GM19455 (cell line): ENCODE results near the gene CBR1.
"Not testable (repeated sequence)": the region's sequence is repeated elsewhere in the genome, so short reads cannot be mapped to it uniquely, and the experiment has no call there.

Experiments used
- ATAC-seq: cut with Tn5 transposase; IDR thresholded peaks from one replicate; pipeline ENCODE4 v1.9.1; 2021; ENCODE audit not compliant: unreplicated experiment

The CBR1 gene

GRCh38 chr21:36079010-36079649 is 9.3 kb downstream of the CBR1 start:
- no peak for ATAC-seq

- no peak for ATAC-seq
Measured at GRCh38 chr21:36079671-36080070, 9.8 kb downstream of the CBR1 start.

GRCh38 chr21:36080386-36080785 is 10.6 kb downstream of the CBR1 start:
- no peak for ATAC-seq

- no peak for ATAC-seq
Measured at GRCh38 chr21:36082237-36082664, 12.4 kb downstream of the CBR1 start.

- ATAC-seq: no peak
Measured at GRCh38 chr21:36087362-36088138, 17.7 kb downstream of the CBR1 start.

- no peak for ATAC-seq
Measured at GRCh38 chr21:36089946-36090345, 20.1 kb downstream of the CBR1 start.

GRCh38 chr21:36092681-36093080 is 22.9 kb downstream of the CBR1 start:
- no peak for ATAC-seq

- ATAC-seq: no peak
Measured at GRCh38 chr21:36093512-36093911, 23.7 kb downstream of the CBR1 start.

GRCh38 chr21:36096398-36097290 is 26.8 kb downstream of the CBR1 start:
- ATAC-seq: no peak

GRCh38 chr21:36097427-36098181 is 27.8 kb downstream of the CBR1 start:
- no peak for ATAC-seq

- no peak for ATAC-seq
Measured at GRCh38 chr21:36098182-36098532, 28.3 kb downstream of the CBR1 start.

- no peak for ATAC-seq
Measured at GRCh38 chr21:36099000-36099399, 29.2 kb downstream of the CBR1 start.

- ATAC-seq: not testable (repeated sequence)
Measured at GRCh38 chr21:36099695-36100211, 29.9 kb downstream of the CBR1 start.

- ATAC-seq: no peak
Measured at GRCh38 chr21:36100971-36101641, 31.3 kb downstream of the CBR1 start.

GRCh38 chr21:36103434-36103833 is 33.6 kb downstream of the CBR1 start:
- ATAC-seq: no peak

GRCh38 chr21:36104317-36105300 is 34.8 kb downstream of the CBR1 start:
- ATAC-seq: no peak

- no peak for ATAC-seq
Measured at GRCh38 chr21:36105327-36105842, 35.6 kb downstream of the CBR1 start.

GRCh38 chr21:36109868-36110267 is 40.0 kb downstream of the CBR1 start:
- ATAC-seq: no peak

- ATAC-seq: no peak
Measured at GRCh38 chr21:36111238-36111637, 41.4 kb downstream of the CBR1 start.
